ENCODE data around the gene OR2T27.
A peak's percentile ranks its signal among the peaks of the same experiment; 100 is the strongest.
"Not testable (repeated sequence)": the region's sequence is repeated elsewhere in the genome, so short reads cannot be mapped to it uniquely, and the experiment has no call there.

The OR2T27 gene

DNA sequence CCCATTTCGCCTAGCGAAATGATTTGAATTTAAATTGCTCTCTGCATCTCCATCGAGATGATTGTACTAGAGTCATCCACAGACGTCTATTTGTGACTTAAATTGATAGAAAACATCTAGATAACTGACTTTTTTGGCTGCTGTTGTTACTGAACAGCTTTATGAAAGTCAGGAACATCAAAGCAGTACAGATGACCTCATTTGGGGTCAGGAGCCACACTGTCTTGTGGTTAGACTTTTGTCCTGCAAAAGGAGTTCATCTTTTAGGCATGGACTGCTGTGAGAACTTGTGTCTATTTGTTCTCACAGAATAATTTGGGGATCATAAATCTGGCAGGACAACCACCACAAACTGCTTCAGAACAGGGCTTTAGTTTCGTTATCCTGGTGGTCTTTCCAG, 15.7 kb downstream of the OR2T27 start:
- not testable (repeated sequence) for DNase-seq

DNA sequence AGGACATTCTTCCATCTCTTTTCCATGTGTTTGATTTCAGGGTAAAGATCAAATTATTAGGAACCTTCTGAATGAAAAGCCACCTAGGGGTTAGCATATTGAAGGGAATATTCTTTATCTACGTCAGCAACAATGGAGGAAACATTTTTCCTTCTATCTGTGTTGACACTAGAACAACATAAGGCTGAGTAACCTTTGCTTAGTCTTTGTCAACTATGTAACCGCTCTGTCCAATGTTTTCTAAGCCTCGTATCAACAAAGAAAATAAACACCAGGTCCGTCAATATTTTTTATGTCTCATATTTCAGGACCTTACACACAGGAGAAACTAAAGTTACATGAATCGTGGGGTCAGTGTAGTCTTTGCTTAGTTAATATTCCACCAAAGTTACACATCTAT, 18.7 kb downstream of the OR2T27 start:
- DNase-seq = not testable (repeated sequence)

DNA sequence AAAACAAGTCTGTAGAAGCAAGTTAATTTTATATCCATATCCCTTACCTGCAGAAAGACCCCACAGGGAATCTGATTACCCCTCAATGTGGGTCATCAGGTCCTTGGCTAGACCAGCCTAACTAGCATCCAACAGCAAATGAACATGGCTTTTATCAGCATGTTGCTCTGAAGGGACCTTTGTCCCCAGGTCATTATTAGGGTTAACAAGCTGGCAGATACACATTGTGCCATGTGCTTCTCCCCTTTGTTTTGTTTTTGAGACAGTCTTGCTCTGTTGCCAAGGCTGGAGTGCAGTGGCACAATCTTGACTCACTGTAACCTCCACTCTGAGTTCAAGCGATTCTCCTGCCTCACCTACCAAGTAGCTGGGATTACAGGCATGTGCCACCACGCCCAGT, 20.3 kb downstream of the OR2T27 start, which contains the start of gene OR2T11:
Gene OR2T11 (minus strand): TSS at position 101 of the 400 bp plus-strand sequence. CDS start 7,963 bp downstream, outside the sequence.
- not testable (repeated sequence) for DNase-seq

DNA sequence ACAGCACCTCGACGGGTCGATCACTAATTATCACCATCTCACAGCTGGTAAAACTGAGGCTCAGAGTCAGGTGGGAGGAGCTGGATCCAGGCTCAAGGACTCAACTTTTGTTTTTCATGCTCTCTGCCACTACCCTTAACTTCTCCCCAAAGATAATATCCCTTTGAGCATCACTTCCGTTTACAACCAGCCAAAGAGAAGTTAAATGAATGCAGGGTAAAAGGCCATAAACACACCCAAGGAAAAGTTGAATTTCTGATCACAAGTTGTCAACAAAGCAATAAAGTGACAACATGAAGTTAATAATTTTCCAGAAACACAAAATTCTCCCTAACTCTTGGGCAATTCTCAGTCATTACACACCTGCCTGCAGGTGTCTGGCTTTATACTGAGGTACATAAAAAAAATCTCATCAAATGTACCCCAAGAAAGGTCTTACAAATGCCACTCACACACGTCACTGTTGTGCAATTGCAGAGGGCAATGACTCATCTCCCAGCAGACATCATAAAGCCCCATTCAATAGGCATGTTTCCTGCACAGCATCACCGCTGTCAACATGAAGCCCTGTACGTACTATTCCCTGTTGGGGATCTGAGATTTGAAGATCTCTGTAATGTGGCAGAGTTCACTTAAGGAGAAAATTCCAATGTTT, 23.8 kb downstream of the OR2T27 start:
- DNase-seq = no peak

DNA sequence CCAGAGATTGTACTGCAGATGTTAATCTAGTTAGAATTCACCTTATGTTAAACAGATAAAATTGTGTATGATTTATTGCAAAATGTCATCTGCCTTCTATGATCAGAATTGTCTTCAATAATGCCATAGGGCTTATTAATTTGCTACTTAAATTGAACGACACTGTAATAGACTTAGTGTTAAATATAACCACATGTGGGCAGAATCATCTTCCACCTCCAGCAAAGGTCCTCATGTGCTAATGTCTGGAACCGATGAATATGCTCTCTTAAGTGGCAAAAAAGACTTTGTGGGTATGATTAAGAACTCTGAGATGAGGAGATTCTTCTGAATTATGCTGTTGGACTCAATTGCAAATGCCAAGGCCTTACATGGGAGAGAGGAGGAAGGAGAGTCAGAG, 24.8 kb downstream of the OR2T27 start:
- no peak for DNase-seq

DNA sequence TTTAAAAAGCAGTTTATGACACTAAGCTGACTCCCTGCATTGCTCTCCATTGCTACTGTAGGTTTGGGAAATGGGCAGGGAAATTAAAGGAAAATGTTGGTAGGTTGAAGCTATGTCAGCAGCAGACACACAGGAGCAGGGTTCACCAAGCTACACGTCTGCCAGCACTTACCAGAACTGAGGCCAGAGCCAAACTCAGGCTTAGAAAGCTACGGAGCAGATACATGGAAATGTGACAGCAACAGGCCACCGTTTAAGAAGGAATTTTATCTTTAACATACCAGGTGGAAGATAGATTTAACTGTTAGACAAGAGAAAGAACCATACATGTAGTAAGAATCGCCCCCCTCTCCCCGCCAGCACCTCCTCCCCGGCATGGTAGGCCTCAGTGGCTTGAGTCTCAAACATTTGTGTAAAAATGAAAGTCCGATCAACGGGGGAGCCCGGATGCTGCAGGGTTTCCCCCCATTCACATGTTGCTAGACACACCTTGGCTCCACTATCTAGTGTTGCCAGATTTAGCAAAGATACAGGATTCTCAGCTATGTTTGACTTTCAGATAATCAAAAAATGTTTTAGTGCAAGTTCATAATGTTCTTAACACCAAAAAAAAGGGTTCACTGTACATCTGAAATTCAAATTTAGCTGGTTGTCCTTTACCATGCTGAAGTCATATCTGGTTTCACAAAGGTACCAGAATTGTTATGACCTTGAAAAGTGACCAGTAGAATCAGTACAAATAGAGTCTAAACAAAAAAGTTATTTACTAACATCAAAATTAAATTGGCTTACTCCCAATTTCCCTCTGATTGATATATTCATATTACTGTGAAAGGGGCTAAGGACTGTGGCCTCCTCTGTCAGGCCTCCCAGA, 27.1 kb downstream of the OR2T27 start:
- no peak for DNase-seq

DNA sequence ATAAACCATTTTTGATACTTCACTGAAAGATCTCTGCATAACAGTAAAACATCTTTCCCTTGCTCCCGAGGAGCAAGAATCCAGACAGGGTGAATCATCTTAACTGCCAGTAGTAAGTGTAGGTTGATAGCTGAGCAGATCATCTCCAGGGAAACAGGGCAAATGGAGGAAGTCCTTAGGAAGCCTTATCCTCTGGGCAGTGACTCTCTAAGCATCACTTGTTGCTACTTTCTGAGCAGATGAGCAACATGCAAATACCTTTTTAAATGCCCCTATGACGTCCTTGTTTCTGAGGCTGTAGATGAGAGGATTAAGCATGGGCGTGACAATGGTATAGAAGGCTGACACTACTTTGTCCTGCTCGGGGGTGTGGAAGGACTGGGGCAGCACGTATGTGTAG, 29.4 kb downstream of the OR2T27 start:
- DNase-seq = no peak

DNA sequence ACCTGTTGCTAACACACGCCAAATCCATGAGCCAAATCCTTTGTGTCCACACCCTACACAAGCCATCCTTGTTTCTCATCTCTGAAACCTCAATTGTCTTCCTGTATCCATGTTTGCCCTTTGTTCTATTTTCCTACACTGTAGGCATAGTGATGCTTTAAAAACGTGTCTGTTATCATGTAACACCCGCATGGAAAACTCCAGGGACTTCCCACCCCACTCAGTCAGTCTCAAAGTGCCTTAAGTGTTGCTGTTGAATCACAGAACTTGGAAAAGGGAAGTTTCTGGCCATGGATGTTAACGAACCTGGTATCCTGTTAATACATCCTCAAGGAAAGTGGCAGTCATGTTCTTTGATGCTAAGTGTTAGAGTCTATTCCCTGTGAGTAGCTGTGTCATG, 30.2 kb downstream of the OR2T27 start:
- DNase-seq = no peak

DNA sequence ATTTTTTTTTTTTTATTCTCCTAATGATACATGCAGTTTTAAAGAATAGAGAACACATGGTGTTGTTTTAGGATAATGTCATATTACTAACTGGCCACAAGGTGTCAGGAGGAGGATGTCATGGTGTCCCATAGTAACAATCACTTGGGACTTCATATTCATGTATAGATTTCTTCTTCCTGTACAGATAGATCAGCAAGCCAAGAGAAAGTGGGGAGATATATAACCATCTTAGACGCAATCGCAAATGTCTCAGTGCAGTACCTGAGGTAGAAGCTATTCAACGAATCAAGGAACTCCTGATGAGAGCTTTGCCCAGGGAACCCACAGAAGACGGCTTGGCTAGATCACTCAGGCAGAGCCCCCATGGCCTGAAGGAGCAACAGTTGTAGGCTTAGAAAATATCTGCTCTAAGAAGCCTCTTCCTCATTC, 32.7 kb downstream of the OR2T27 start:
- DNase-seq = peak; percentile 1

DNA sequence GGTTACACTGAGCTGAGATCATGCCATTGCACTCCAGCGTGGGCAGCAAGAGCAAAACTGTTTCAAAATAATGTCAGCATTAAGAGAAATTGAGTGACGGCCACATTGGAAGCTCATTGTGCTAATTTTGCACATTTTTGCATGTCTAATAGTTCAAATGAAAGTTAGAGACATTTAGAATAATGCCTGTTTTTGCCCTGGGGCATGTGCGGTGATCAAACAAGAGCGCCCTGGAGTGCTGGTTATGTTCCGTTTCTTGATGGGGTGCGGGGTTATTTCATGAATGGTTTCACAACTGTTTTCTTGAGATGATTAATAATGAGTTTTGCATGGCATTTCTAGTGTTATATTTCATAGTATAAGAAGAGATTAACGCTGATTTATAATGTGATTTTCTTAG, 33.6 kb downstream of the OR2T27 start:
- DNase-seq = no peak

DNA sequence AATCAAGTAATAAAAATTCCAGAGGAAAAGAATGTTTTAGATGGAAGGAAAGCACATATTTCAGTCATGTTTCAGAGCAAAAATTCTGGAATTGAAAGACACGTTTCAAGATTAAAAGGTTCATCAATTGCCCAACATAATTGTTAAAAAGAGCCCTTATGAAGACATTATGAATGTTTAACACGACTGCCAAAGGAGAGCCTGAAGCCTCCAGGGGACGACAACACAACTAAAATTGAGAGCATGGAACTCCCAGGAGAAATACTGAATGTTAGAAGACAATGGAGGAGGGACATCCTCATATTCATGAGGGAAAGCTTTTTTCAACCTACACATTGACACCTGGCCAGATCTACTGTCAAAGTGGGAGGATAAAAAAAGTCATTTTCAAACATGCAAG, 36.5 kb downstream of the OR2T27 start:
- DNase-seq = peak; percentile 1

DNA sequence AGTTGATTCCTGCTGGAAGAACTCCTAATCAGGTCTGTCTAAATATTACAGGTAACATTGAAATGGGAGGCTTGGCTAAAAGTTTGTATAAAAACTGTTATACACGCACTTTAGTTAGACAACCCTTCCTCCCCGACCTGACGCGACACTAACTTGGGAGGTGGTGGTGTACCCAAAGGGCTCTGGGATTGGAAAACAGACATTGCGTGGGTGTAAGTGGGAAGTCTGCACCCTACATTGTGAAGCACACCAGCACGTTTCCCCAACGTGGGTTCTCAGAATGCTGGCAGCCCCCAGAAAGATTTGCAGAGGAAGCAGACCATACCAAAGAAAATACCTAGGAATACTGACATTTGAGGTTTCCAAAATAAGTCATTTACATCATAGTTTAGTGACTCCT, 37.2 kb downstream of the OR2T27 start:
- DNase-seq = no peak

DNA sequence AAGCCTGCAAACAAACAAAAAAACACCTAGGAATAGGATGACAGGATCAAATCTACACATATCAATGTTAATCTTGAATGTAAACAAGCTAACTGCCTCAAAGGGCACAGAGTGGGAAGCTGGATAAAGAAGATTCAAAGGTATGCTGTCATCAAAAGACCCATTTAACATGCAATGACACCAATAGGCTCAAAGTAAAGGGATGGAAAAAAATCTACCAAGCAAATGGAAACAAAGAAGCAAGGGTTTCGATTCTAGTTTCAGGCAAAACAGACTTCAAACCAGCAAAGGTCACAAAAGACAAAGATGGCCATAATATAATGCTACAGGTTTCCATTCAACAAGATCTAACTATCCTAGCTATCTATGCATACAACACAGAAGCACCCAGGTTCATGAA, 41.6 kb downstream of the OR2T27 start:
- no peak for DNase-seq

DNA sequence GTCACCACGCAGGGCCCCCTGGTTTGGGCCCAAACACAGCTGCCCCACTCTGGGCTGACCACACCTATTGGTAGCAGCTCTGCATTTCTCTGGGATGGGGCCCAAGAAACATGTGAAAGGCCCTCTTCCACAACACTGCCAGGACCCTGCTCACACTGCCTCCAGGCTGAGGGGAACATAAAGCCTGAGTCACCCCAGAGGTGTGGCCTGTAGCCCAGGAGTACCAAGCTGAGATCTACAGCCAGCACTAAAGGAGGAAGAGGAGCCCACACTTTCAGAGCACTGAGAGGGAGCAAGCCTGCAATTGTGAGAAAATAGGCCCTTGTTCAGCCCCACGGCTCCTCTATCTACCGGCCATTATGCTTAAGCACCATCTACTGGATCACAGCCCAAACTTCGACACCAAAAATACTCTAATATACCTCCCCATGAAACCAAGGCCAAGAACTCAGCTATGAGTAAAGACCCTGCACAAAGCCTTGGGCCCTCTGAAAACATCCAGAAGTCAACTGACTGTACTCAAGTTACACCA, 43.4 kb downstream of the OR2T27 start:
- DNase-seq = no peak

DNA sequence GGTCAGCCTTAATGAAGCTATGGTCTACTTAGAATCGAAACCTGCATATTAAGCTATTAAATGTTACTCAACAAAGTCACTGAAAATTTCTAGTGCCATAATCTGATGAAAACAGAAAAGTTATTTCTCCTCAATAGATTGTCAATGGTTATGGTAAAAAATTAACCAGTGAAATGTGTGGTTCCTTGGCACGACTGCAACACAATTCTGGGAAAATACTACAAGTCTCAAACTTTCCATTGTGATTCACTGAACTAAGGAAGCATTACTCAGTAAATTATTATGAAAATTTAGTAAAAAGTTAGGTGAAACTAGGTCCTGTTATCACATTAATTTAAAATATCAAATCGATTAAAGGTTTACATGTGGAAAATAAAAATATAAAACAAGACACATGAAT, 45.0 kb downstream of the OR2T27 start:
- DNase-seq = no peak
